GM23338 (cell line): Measurements from ENCODE around the gene PGGHG. TPM values are rescaled to one million over a fixed set of nuclear protein-coding genes. Genes with fewer than 3 reads are reported as not detected.
"Not testable (repeated sequence)": the region's sequence is repeated elsewhere in the genome, so short reads cannot be mapped to it uniquely, and the experiment has no call there.

Experiments
- ATAC-seq: fragments of 200-7000 bp; cut with Tn5 transposase; 3 replicates; pipeline ENCODE4 v1.9.1; 2020
- DNase-seq: peaks from one replicate; pipeline ENCODE4 v3.0.0-alpha.2; 2015; ENCODE audit warnings: low spot score
- H2AFZ ChIP-seq: fragments of 200-600 bp; sonication (generic); 2 replicates; pipeline ENCODE4 v1.8.0; 2016; ENCODE audit warnings: antibody characterized with exemption, mild to moderate bottlenecking, moderate library complexity
- H3F3A ChIP-seq: fragments of 200-600 bp; sonication (generic); replicated peaks from 2 replicates; pipeline ENCODE4 v1.8.0; 2017; ENCODE audit warnings: antibody characterized with exemption, mixed run types, low read depth
- H3K27ac ChIP-seq: fragments of 200-600 bp; sonication (generic); 2 replicates; pipeline ENCODE4 v1.6.1; 2016; ENCODE audit warnings: low read depth
- H3K27me3 ChIP-seq: fragments of 200-600 bp; sonication (generic); 2 replicates; pipeline ENCODE4 v1.8.0; 2016; ENCODE audit warnings: mild to moderate bottlenecking, mixed run types, moderate library complexity; ENCODE audit not compliant: insufficient read depth
- H3K36me3 ChIP-seq: fragments of 200-600 bp; sonication (generic); 2 replicates; pipeline ENCODE4 v1.8.0; 2016; ENCODE audit warnings: mild to moderate bottlenecking; ENCODE audit not compliant: insufficient read depth
- H3K4me1 ChIP-seq: fragments of 200-600 bp; sonication (generic); 2 replicates; pipeline ENCODE4 v1.8.0; 2016; ENCODE audit warnings: mild to moderate bottlenecking, moderate library complexity; ENCODE audit not compliant: insufficient read depth
- H3K4me2 ChIP-seq: fragments of 200-600 bp; sonication (generic); 2 replicates; pipeline ENCODE4 v1.7.1; 2017; ENCODE audit warnings: mixed run types
- H3K4me3 ChIP-seq: fragments of 200-600 bp; sonication (generic); 2 replicates; pipeline ENCODE4 v1.6.1; 2016; ENCODE audit warnings: mixed run types
- H3K79me2 ChIP-seq: fragments of 200-600 bp; sonication (generic); replicated peaks from 2 replicates; pipeline ENCODE4 v1.8.0; 2017; ENCODE audit warnings: mild to moderate bottlenecking; ENCODE audit not compliant: insufficient read depth
- H3K9me2 ChIP-seq: fragments of 200-600 bp; sonication (generic); 2 replicates; pipeline ENCODE4 v1.8.0; 2017; ENCODE audit not compliant: insufficient read depth
- H4K20me1 ChIP-seq: fragments of 200-600 bp; sonication (generic); replicated peaks from 2 replicates; pipeline ENCODE4 v1.8.0; 2017; ENCODE audit warnings: mild to moderate bottlenecking; ENCODE audit not compliant: insufficient read depth
- H3K27ac Mint-ChIP-seq: 2 replicates; pipeline ENCODE4 v1.8.0; 2020; ENCODE audit warnings: inconsistent platforms, mild to moderate bottlenecking, moderate library complexity, mixed read lengths
- H3K27me3 Mint-ChIP-seq: 3 replicates; pipeline ENCODE4 v1.8.0; 2022; ENCODE audit warnings: low read depth, mild to moderate bottlenecking, moderate library complexity, mixed read lengths, inconsistent platforms; ENCODE audit not compliant: insufficient read depth, poor library complexity
- H3K36me3 Mint-ChIP-seq: 3 replicates; pipeline ENCODE4 v1.8.0; 2021; ENCODE audit warnings: low read depth, mild to moderate bottlenecking, inconsistent platforms, moderate library complexity, mixed read lengths
- H3K4me1 Mint-ChIP-seq: 3 replicates; pipeline ENCODE4 v1.8.0; 2020; ENCODE audit warnings: mild to moderate bottlenecking, inconsistent platforms, mixed read lengths
- H3K4me3 Mint-ChIP-seq: 3 replicates; pipeline ENCODE4 v1.8.0; 2021; ENCODE audit warnings: moderate library complexity, mild to moderate bottlenecking, inconsistent platforms, mixed read lengths
- H3K9me3 Mint-ChIP-seq: 3 replicates; pipeline ENCODE4 v1.8.0; 2020; ENCODE audit warnings: moderate library complexity, mild to moderate bottlenecking, inconsistent platforms, mixed read lengths
- ETS1 ChIP-seq: IDR thresholded peaks from 2 replicates; pipeline ENCODE4 v1.6.1; 2016; ENCODE audit warnings: antibody characterized with exemption
- EZH2 ChIP-seq: fragments of 200-600 bp; sonication (generic); IDR thresholded peaks from one replicate; pipeline ENCODE4 v1.8.0; 2017; ENCODE audit warnings: antibody characterized with exemption, mild to moderate bottlenecking, low read depth; ENCODE audit not compliant: unreplicated experiment
- JUNB ChIP-seq: IDR thresholded peaks from one replicate; pipeline ENCODE4 v1.6.1; 2016; ENCODE audit warnings: antibody characterized with exemption; ENCODE audit not compliant: unreplicated experiment
- POLR2AphosphoS5 ChIP-seq: IDR thresholded peaks from 2 replicates; pipeline ENCODE4 v1.6.1; 2016; ENCODE audit warnings: antibody characterized with exemption, low read depth
- STAT1 ChIP-seq: IDR thresholded peaks from one replicate; pipeline ENCODE4 v1.6.1; 2016; ENCODE audit warnings: antibody characterized with exemption; ENCODE audit not compliant: unreplicated experiment
- ZNF114 ChIP-seq: fragments of 250-450 bp; sonication (Bioruptor Pico); IDR thresholded peaks from 2 replicates; pipeline ENCODE4 v1.5.0; 2020; ENCODE audit warnings: mild to moderate bottlenecking, moderate library complexity
- polyA plus RNA-seq: library from polyadenylated mRNA; unstranded; fragments of >200 nt; fragmentation: Nextera tagmentation; extraction: Ambion mirVana; gene quantifications from 2 replicates; pipeline ENCODE4 v1.2.1, GENCODE V29; 2016
- total RNA-seq: library from RNA; depleted of rRNA; stranded (reverse); fragments of >200 nt; shearing (Covaris generic); gene quantifications from 2 replicates; pipeline ENCODE4 v1.2.3, GENCODE V29; 2014
- TF ChIP-seq, protein P1 (sequence below): fragments of 250-450 bp; sonication (Bioruptor Pico); IDR thresholded peaks from 2 replicates; pipeline ENCODE4 v1.5.0; 2020; ENCODE audit warnings: mild to moderate bottlenecking, moderate library complexity

Gene PGGHG
- total and polyA plus RNA-seq, 2 experiments from 2014 or later: 24.9 to 55.8 TPM

DNA sequence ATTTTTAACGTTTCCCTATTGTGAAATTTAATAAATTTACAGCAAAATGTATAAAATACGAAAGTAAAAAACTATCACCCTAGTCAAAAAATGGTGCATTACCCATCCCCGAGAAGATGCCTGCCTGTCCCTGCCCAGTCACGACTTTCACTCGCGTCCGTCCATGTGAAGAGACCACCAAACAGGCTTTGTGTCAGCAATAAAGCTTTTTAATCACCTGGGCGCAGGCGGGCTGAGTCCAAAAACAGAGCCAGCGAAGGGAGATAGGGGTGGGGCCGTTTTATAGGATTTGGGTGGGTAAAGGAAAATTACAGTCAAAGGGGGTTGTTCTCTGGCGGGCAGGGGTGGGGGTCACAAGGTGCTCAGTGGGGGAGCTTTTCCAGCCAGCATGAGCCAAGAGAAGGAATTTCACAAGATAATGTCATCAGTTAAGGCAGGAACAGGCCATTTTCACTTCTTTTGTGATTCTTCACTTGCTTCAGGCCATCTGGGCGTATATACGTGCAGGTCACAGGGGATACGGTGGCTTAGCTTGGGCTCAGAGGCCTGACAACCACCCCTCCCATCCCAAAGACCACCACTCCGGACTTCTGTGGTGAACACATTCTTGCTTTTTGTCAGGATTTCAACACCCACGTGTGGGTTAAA lies 44.8 kb downstream of the PGGHG start:
- peak; percentile 9 for ATAC-seq
- not testable (repeated sequence) for H3K36me3 ChIP-seq, H3K9me2 ChIP-seq, H3K4me3 Mint-ChIP-seq, H3K27me3 ChIP-seq, H3K79me2 ChIP-seq, DNase-seq, H4K20me1 ChIP-seq
- H2AFZ ChIP-seq: peak overlapping the region; percentile 5; the same call in 1 of the 2 replicates
- 0 out of 2 replicates have a peak overlapping the region, but pooled peaks have one; percentile 17 for H3K4me3 ChIP-seq
- H3K4me1 Mint-ChIP-seq: peaks cover 46% of the 10 kb centered on the region
- H3K4me1 ChIP-seq: peaks cover 34% of the 10 kb centered on the region
- peaks cover 25% of the 10 kb centered on the region for H3K27me3 Mint-ChIP-seq
- peaks cover 14% of the 10 kb centered on the region; the same call in 1 of the 2 replicates for H3F3A ChIP-seq
- H3K4me2 ChIP-seq: peak overlapping the region; percentile 65
- H3K36me3 Mint-ChIP-seq: peaks cover 16% of the 10 kb centered on the region; the same call in 2 of the 3 replicates
- peak overlapping the region; percentile 97 for H3K27ac ChIP-seq
- peaks cover 13% of the 10 kb centered on the region for H3K9me3 Mint-ChIP-seq
- peak overlapping the region; percentile 17 for H3K27ac Mint-ChIP-seq

GRCh38 chr11:334264-334994 lies 45.5 kb downstream of the PGGHG start:
- peak overlapping the region; percentile 17; the same call in 1 of the 2 replicates for H3K4me3 ChIP-seq
- H3K9me2 ChIP-seq: no peaks in the 10 kb centered on the region
- peak overlapping the region; percentile 5; the same call in 1 of the 2 replicates for H2AFZ ChIP-seq
- peak overlapping the region; percentile 65 for H3K4me2 ChIP-seq
- Mint-ChIP-seq H3K27ac (peak overlapping the region; percentile 17), H3K4me3 (peak overlapping the region; percentile 38; the same call in 1 of the 3 replicates), H3K36me3 (peaks cover 16% of the 10 kb centered on the region; the same call in 2 of the 3 replicates), H3K9me3 (peaks cover 13% of the 10 kb centered on the region), H3K4me1 (peaks cover 43% of the 10 kb centered on the region), H3K27me3 (peaks cover 26% of the 10 kb centered on the region)
- no peaks in the 10 kb centered on the region for H4K20me1 ChIP-seq
- peak; percentile 87 for DNase-seq
- peaks cover 36% of the 10 kb centered on the region for H3K4me1 ChIP-seq
- peak; percentile 66; the same call in 1 of the 2 replicates for TF ChIP-seq POLR2AphosphoS5
- no peak for TF ChIP-seq STAT1
- TF ChIP-seq ETS1: no peak
- TF ChIP-seq JUNB: no peak
- no peak for TF ChIP-seq ZNF114 (CRISPR knock-in tag)
- TF ChIP-seq EZH2: no peak
- TF ChIP-seq, protein P1, sequence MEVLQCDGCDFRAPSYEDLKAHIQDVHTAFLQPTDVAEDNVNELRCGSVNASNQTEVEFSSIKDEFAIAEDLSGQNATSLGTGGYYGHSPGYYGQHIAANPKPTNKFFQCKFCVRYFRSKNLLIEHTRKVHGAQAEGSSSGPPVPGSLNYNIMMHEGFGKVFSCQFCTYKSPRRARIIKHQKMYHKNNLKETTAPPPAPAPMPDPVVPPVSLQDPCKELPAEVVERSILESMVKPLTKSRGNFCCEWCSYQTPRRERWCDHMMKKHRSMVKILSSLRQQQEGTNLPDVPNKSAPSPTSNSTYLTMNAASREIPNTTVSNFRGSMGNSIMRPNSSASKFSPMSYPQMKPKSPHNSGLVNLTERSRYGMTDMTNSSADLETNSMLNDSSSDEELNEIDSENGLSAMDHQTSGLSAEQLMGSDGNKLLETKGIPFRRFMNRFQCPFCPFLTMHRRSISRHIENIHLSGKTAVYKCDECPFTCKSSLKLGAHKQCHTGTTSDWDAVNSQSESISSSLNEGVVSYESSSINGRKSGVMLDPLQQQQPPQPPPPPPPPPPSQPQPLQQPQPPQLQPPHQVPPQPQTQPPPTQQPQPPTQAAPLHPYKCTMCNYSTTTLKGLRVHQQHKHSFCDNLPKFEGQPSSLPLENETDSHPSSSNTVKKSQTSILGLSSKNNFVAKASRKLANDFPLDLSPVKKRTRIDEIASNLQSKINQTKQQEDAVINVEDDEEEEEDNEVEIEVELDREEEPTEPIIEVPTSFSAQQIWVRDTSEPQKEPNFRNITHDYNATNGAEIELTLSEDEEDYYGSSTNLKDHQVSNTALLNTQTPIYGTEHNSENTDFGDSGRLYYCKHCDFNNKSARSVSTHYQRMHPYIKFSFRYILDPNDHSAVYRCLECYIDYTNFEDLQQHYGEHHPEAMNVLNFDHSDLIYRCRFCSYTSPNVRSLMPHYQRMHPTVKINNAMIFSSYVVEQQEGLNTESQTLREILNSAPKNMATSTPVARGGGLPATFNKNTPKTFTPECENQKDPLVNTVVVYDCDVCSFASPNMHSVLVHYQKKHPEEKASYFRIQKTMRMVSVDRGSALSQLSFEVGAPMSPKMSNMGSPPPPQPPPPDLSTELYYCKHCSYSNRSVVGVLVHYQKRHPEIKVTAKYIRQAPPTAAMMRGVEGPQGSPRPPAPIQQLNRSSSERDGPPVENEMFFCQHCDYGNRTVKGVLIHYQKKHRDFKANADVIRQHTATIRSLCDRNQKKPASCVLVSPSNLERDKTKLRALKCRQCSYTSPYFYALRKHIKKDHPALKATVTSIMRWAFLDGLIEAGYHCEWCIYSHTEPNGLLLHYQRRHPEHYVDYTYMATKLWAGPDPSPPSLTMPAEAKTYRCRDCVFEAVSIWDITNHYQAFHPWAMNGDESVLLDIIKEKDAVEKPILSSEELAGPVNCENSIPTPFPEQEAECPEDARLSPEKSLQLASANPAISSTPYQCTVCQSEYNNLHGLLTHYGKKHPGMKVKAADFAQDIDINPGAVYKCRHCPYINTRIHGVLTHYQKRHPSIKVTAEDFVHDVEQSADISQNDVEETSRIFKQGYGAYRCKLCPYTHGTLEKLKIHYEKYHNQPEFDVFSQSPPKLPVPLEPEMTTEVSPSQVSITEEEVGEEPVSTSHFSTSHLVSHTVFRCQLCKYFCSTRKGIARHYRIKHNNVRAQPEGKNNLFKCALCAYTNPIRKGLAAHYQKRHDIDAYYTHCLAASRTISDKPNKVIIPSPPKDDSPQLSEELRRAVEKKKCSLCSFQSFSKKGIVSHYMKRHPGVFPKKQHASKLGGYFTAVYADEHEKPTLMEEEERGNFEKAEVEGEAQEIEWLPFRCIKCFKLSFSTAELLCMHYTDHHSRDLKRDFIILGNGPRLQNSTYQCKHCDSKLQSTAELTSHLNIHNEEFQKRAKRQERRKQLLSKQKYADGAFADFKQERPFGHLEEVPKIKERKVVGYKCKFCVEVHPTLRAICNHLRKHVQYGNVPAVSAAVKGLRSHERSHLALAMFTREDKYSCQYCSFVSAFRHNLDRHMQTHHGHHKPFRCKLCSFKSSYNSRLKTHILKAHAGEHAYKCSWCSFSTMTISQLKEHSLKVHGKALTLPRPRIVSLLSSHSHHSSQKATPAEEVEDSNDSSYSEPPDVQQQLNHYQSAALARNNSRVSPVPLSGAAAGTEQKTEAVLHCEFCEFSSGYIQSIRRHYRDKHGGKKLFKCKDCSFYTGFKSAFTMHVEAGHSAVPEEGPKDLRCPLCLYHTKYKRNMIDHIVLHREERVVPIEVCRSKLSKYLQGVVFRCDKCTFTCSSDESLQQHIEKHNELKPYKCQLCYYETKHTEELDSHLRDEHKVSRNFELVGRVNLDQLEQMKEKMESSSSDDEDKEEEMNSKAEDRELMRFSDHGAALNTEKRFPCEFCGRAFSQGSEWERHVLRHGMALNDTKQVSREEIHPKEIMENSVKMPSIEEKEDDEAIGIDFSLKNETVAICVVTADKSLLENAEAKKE: no peak
- no peaks in the 10 kb centered on the region for H3K27me3 ChIP-seq
- peaks cover 14% of the 10 kb centered on the region; the same call in 1 of the 2 replicates for H3F3A ChIP-seq
- ATAC-seq: peak; percentile 83
- peak overlapping the region; percentile 97 for H3K27ac ChIP-seq
- no peaks in the 10 kb centered on the region for H3K79me2 ChIP-seq
- no peaks in the 10 kb centered on the region; the same call in 1 of the 2 replicates for H3K36me3 ChIP-seq
